NCI-H1048 (cell line): ENCODE results near the gene TMEM150C.

Experiments used
- DNase-seq: peaks from one replicate; lab custom pipeline; 2025; lab: John Stamatoyannopoulos, UW

Gene TMEM150C

DNA sequence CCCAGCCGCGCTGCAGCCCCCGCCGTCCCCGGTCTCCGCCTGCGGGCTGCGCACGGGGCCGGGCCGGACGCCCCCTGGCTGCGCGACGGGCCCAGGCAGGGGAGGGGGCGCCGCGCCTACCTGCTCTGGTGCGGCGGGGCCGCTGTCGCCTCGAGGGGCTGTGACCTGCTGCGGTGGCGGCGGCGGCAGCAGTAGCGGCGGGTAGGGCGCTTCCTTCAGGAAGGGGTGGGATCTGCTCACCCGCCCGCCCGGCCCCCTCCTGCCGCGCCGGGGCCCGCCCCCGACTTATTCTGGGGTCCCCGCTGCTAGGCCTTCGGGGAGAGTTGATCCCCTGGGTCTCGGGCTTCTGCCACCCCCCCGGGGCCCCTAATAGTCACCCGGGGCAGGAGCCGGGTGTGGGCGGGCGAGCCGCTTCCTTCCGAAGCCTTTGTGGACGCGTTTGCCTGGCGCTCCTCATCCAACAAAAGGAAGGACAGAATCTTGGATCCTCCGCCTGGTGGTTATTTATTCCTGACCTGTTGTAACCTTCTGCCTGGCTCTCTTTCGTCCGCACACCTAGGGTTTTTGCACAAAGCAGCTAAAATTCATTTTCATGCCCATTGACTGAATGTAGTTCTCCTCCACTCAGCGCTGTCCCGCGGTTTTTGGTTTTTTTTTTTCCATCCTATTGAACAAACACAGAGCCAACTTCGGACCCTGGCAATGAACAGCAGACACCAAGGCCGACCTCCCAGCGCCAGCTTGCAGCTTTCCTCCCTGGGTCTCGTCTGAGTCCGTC lies at the start of gene TMEM150C:
TSS of gene TMEM150C (minus strand) at position 203 of the 778 bp plus-strand sequence. CDS start 57,331 bp downstream, outside the sequence.
- DNase-seq: no peak

GRCh38 chr4:82611527-82611926 lies 49.7 kb upstream of the TMEM150C start:
- no peak for DNase-seq

DNA sequence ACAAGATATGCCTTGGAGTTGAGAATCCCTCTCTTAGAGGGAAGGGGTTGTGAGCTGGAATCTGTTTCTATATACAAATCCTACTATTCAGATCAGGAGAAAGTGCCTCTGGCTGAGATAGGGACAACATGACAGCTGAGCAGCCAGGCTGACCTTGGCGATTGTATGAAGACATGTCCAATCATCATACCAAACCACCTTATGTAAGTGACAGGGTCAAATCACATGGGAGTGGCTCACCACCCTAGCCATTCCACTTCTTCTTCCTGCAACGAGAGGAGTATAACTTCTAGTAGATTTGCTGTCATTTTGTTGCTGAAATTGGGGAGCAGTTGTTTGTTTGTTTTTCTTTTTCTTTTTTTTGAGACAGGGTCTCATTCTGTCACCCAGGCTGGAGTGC lies 48.3 kb upstream of the TMEM150C start:
- no peak for DNase-seq

GRCh38 chr4:82606622-82607021 lies 44.8 kb upstream of the TMEM150C start:
- DNase-seq: no peak

DNA sequence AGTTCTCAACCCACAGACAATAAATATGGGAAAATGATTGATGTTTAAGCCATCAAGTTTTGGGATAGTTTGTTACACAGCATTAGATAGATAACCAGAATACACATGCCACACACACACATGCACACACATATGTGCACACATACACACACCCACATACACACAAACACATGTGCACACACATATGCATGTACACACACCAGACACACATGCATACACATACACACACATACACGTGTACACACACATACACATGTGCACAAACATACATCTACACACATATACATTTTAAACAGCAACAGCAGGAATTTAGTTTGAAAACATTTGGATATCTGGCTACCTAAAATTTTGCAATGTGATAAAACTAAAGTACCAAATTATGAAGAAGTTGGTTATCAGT lies 42.7 kb upstream of the TMEM150C start:
- DNase-seq: no peak

- no peak for DNase-seq
These were observed 39.6 kb upstream of the TMEM150C start for GRCh38 chr4:82601242-82602015.

DNA sequence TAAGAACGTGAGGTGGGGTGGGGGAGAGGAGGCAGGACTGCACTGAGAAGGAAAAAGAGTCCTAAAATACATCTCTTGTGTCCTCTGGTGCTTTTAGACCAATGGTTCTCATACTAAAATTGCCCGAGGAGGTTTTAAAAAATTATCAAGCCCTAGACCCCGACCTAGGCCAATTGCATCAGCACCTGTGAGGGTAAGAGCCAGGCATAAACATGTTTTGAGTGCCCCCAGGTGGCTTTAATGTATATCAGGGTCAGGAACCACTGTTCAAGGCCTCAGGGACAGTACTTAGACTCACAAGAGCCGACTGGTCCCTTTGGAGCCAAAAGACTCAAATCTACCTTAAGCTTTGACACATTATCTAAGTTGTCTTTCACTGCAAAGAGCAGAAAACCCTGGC lies 37.5 kb upstream of the TMEM150C start:
- DNase-seq: no peak

GRCh38 chr4:82594456-82594855 lies 32.7 kb upstream of the TMEM150C start:
- no peak for DNase-seq

DNA sequence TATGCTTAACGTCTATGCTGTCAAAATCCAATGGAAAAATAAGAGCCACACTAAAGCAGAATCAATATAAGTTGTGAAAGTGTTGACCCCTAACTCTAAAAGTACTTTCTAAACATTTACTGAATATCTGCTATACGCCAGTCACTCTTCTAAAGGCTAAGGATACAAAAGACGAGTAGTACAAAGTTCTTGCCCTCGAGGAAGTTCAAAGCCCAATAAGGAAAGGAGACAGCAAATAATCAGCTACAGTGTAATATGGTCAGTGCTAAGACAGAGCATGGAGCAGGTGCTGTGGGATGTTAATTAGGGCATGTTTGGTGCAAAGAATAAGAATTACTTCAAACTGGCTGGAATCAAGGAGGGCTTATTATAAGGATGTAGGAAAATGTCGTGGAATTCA lies 31.6 kb upstream of the TMEM150C start:
- no peak for DNase-seq

- no peak for DNase-seq
These were observed 30.9 kb upstream of the TMEM150C start for GRCh38 chr4:82592639-82593038.

DNA sequence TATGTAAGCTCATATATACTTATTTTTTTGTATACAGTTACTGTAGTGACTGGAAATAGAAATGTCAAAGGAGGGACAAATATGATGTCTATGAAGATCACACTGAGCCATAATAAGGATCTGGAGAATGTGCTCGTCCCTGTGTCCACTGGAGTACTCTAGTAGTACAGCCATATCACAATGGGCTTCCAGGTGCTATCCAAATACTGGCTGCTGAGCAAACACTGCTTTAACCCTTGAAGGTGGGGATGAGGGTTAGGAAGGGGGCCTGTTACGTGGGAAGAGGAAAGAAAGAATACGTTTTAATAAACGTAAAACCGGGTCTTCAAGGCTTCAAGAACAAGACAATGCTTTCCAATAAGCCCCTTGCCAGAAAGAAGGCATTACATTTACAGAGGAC lies 29.8 kb upstream of the TMEM150C start:
- DNase-seq: no peak

DNA sequence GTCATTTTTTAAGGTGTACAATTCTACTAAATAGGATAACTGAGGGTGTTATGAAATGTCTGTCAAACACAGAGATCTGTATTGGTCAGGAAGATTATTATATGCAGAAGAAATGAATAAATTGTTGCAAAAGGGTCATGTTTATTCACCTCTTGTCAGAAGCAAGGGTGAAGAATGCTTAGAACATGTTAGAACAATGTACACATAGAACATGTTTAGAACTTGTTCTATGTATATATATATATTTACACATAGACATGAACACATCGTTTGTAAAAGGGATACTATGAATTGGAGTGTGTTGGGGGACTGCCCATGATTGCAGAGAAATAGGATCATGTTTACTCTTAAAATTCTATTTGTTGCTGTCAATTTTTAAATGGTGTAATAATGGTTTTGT lies 28.0 kb upstream of the TMEM150C start:
- no peak for DNase-seq

GRCh38 chr4:82588771-82589270 lies 27.0 kb upstream of the TMEM150C start:
- no peak for DNase-seq

DNA sequence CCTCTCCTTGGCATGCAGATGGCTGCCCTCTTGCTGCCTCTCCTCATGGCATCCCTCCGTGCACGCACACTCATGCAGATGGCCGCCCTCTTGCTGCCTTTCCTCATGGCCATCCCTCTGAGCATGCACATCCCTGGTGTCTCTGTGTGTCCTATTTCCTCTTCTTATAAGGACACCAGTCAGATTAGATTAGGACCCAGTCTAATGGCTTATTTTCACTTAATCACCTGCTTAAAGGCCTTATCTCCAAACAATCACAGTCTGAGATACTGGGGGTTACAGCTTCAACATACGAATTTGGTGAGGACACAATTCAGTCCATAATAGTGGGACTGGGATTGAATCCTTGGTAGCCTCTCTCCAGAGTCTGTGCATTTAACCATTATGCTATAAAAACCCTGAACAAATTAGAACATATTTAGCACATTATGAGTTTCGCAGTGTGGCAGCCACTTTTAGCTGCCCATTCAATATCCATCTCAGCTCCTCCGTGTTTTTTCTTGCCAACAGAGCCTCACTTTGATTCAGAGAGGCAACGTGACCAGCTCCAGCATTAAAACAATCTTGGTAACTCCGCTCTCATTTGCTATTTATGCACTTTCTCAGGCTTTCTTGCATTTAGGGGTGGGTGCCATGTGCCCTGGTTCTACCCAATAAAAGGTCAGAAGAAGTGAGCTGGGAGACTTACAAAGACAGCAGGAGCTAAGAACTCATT lies 26.2 kb upstream of the TMEM150C start:
- DNase-seq: no peak

- DNase-seq: no peak
These were observed 24.1 kb upstream of the TMEM150C start for GRCh38 chr4:82585690-82586435.

DNA sequence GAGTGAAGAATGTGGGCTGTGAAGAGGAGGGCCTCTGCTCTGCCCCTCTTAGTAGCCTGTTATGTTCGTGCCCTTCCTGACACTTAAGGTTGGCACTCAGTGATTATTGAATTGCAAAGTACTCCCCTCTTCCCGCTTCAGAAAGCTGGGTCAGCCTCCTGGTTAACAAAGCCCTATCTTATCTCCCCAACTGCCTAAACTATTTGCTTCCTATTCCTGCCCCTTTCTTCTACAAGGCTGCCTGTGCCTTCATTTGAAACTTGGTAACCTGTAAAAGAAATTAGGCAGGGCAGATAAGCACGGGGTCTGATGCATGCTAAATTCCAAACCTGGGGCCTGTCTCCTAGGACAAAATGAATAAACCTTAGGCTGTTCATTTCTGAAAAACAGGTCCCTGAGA lies 23.1 kb upstream of the TMEM150C start:
- no peak for DNase-seq

- DNase-seq: no peak
These were observed 22.3 kb upstream of the TMEM150C start for GRCh38 chr4:82583897-82584587.

DNA sequence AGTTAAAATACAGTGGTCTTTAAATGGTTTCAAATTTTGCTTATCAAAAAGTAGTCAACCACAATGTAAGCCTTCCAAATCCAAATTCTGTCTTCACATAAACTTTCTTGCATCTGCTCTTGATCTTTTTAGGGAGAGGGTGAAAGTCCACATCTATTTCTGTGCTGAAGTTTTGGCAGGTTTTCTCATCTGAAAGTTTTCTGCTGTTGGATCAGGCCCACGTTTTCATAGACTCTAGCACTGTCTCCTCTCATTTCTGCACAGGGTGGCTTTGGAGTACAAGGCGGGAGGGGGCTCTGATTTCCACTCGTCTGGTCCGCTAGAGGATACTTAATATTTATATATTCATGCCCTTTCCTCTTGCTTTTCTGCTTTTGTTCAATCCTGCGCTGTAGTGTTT lies 18.1 kb upstream of the TMEM150C start:
- no peak for DNase-seq

- DNase-seq: no peak
These were observed 17.1 kb upstream of the TMEM150C start for GRCh38 chr4:82578935-82579334.

GRCh38 chr4:82577451-82577850 lies 15.7 kb upstream of the TMEM150C start:
- DNase-seq: no peak

GRCh38 chr4:82569727-82570126 lies 7.9 kb upstream of the TMEM150C start:
- DNase-seq: no peak
